GM18498 (cell line): ENCODE measurements around the gene ZNF467.

Experiments used
- ATAC-seq: cut with Tn5 transposase; IDR thresholded peaks from one replicate; pipeline ENCODE4 v1.9.1; 2021; ENCODE audit warnings: mild to moderate bottlenecking, moderate library complexity; ENCODE audit not compliant: unreplicated experiment

The ZNF467 gene

DNA sequence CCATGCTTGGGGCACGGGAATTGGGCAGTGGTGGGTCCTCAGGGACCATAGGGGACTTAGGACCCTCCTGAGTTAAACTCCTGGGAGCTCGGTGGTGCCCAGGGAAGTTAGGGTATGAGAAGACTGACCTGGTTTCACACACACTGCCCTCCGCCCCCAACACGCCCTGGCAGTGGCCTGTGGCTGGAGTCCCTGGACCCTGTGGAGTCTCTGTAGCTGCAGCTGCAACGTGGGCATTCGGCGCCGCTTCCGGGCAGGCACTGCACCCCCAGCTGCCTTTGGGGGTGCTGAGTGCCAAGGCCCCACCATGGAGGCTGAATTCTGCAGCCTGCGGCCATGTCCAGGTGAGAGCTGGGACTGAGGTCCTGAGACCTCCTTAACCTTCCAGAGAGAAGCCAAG, 34.9 kb upstream of the ZNF467 start:
- ATAC-seq = no peak

DNA sequence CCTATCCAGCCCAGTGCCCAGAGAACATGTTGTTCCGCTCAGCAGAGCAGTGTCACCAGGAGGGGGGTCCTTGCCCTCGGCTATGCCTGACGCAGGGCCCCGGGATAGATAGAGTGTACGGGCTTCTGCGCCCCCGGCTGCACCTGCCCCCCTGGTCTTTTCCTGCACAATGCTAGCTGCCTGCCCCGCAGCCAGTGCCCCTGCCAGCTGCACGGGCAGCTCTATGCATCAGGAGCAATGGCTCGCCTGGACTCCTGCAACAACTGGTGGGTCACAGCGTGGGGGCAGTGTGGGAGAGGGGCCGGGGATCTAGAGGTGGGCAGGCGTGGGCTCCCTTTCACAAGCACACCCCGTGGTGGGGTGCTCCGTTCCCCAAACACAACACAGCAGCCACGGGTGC, 33.3 kb upstream of the ZNF467 start:
- no peak for ATAC-seq

DNA sequence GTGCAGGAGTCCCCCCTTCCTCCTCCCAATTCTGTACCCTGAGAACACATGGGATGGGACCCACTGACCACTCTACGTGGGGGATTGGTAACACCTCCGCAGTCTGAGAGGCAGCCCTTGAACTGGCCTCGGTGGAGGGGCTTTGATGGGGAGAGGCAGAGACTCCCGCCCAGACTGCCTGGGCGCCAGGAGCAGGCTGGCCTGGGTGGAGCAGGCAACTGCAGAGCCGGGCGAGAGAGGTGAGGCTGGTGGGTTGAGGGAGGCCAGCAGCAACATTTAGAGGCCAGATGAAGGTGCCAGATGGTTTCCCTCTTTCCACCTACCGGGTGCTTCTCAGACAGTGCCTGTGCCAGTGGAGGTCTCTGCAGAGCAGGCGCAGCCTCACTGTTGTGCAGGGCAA, 30.7 kb upstream of the ZNF467 start:
- no peak for ATAC-seq

DNA sequence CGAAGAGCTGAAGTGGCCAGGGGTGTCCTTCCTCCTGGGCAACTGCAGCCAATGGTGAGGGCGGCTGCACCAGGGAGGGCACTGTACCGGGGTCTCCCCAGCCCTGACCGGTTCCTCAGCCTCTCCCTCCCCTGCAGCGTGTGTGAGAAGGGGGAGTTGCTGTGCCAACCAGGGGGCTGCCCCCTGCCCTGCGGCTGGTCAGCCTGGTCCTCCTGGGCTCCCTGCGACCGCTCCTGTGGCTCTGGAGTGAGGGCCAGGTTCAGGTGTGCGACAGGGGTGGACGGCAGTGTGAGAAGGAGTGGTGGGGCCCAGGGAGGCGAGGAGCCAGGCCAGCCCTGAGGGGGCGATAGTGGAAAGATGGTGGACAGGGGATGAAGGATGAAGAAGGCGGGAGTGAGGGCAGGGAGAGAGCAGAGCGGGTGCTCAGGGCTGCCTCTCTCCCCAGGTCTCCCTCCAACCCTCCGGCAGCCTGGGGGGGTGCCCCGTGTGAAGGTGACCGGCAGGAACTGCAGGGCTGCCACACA, 30.2 kb upstream of the ZNF467 start:
- no peak for ATAC-seq

DNA sequence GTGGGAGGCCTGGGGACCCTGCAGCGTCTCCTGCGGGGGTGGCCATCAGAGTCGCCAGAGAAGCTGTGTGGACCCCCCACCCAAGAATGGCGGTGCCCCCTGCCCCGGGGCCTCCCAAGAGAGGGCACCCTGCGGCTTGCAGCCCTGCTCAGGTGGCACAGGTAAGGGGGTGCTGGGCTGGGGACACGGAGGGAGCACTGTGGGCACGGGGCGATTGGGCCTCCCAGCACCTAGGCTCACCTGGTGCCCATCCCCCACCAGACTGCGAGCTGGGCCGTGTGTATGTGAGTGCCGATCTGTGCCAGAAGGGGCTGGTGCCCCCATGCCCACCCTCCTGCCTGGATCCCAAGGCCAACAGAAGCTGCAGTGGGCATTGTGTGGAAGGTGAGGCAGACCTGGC, 29.6 kb upstream of the ZNF467 start:
- no peak for ATAC-seq

GRCh38 chr7:149801816-149802215, 28.4 kb upstream of the ZNF467 start:
- ATAC-seq = no peak

DNA sequence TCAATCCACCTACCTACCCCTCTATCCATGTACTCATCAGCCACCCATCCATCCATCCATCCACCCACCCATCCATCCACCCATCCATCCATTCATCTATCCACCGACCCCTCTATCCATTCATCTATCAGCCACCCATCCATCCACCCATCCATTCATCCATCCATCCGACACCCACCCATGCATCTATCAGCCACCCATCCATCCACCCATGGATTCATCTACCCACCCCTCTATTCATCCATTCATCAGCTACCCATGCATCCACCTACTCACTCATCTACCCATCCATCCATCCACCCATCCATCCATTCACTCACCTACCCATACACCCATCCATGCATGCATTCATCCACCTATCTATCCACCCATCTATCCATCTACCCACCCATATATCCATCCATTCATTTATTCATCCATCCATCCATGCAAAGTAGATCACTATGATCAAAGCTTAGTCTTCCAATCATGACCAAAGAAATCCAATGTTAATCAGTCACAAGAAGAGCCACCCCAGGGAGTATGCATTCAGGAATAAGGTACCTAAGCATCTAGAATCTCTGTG, 27.7 kb upstream of the ZNF467 start:
- no peak for ATAC-seq

GRCh38 chr7:149800169-149800555, 26.8 kb upstream of the ZNF467 start:
- ATAC-seq = no peak

- ATAC-seq = no peak
Measured at GRCh38 chr7:149799397-149800168, 26.2 kb upstream of the ZNF467 start.

DNA sequence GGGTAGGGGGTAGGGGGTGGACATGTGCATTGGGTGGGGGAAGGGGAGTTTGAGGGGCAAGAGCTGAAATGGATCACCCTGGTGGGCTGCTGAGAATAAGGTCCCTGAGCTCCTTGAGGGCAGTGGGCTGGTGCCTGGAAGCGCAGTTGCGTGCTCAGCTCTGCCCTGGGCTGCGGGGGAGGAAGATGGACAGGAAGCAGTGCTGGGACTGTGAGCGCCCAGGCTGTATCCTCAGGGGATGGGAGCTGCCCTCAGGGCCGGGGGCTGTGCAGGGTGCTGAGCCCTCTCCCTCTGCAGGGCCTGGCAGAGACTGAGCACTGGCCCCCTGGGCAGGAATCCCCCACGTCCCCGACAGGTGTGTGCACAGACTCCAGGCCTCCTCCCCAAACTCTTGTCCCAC, 24.4 kb upstream of the ZNF467 start:
- ATAC-seq = no peak

DNA sequence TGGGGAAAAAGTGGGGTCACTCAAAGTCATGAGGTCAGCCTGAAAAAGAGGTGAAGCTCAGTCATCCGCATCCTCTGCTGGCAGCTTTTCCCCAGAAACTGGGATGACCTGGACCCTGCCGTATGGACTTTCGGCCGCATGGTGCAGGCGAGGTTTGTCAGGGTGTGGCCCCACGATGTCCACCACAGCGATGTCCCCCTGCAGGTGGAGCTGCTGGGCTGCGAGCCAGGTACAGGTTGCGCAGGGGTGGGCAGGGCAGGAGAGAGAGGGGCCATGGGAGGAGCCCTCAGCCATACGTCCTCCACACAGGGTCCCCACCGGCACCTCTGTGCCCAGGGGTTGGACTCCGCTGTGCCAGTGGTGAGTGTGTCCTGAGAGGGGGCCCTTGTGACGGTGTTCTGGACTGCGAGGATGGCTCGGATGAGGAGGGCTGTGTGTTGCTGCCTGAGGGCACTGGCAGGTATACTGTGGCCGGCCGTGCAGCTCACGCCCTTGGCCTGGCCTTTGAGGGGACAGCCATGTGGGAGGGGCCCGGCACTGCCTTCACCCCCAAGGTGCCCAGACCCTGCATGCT, 23.0 kb upstream of the ZNF467 start:
- no peak for ATAC-seq

- ATAC-seq = no peak
Measured at GRCh38 chr7:149795126-149795525, 21.7 kb upstream of the ZNF467 start.

- no peak for ATAC-seq
Measured at GRCh38 chr7:149794661-149795060, 21.3 kb upstream of the ZNF467 start.

- ATAC-seq = no peak
Measured at GRCh38 chr7:149793261-149793660, 19.9 kb upstream of the ZNF467 start.

GRCh38 chr7:149792220-149792595, 18.8 kb upstream of the ZNF467 start:
- no peak for ATAC-seq

DNA sequence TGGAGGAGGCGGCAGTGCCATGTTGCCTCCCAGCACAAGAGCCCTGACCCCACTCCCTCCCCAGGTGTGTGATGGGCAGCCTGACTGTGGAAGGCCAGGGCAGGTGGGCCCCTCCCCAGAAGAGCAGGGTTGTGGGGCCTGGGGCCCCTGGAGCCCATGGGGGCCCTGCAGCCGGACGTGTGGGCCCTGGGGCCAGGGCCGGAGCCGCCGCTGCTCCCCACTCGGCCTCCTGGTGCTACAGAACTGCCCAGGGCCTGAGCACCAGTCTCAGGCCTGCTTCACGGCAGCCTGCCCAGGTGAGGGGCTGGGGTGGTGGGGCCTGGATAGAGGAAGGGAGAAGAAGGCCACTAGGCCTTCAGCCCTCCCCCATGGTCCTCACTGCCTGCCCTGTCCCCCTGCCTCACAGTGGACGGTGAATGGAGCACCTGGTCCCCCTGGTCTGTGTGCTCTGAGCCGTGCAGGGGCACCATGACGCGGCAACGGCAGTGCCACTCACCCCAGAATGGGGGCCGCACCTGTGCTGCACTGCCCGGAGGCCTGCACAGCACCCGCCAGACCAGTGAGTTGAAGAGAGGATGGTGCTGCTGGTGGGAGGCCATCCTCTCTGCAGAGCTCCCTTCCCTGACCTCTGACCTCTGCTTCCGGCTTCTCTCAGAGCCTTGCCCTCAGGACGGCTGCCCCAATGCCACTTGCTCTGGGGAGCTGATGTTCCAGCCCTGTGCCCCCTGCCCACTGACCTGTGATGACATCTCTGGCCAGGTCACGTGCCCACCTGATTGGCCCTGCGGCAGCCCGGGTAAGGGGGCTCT, 18.2 kb upstream of the ZNF467 start:
- ATAC-seq = no peak

DNA sequence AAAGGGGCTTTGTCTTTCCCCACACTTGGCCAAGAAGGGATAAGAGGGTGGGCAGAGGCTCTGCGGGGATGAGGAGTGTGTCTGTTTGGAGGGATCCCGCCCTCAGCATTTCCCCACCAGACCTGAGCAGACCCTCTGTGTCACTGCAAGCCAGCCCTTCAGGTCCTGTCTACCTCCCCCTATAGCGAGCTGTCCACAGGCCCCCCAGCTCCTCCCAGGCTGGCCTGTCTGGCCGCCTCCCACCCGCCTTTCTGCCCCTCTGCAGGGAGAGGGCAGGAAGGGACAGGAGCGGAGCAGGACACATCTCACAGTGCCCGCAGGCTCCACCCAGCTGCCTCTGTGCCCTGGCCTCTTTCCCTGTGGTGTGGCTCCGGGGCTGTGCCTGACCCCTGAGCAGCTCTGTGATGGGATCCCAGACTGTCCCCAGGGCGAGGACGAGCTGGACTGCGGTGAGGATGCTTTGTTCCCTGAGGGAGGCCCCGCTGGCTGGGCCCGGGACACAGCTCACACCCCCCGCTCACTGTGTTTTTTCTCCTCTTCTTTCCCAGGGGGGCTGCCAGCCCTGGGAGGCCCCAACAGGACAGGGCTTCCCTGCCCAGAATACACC, 17.5 kb upstream of the ZNF467 start:
- ATAC-seq = no peak

GRCh38 chr7:149790146-149790548, 16.8 kb upstream of the ZNF467 start:
- no peak for ATAC-seq

DNA sequence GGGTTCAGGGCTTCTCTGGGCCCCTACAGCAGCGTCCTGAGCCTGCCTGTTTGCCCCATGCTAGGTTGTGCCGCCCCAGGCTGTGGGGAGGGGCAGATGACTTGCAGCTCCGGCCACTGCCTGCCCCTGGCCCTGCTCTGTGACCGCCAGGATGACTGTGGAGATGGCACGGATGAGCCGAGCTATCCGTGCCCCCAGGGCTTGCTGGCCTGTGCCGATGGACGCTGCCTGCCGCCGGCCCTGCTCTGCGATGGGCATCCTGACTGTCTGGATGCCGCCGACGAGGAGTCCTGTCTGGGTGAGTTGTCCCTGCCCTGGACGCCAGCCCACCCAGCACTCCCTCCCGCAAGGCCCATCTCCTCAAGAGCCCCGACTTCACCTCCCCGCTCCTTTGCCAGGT, 15.7 kb upstream of the ZNF467 start:
- ATAC-seq = no peak

DNA sequence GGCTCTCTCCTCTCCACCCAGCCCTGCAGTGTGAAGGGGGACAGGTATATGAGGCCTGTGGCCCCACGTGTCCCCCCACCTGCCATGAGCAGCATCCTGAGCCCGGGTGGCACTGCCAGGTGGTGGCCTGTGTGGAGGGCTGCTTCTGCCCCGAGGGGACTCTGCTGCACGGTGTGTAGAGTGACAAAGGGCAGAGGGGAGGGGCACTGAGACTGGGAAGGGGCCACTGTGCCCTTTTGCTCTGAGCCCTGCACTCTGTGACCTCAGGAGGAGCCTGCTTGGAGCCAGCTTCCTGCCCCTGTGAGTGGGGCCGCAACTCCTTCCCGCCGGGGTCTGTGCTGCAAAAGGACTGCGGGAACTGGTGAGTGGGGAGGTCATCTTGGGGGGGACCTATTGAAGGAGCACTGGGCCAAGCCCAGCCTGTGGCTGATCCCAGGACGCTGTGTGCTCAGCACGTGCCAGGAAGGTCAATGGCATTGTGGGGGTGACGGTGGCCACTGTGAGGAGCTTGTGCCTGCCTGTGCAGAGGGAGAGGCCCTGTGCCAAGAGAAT, 15.0 kb upstream of the ZNF467 start:
- ATAC-seq = no peak
